Vagina (tissue), 2 donors: Measurements from ENCODE around the gene COPA.

Experiments
- POLR2A ChIP-seq, 2 donors: fragments of 450-650 bp; IDR thresholded peaks; one replicate each; pipeline ENCODE4 v1.6.1; 2017; ENCODE audit warnings: antibody characterized with exemption in 2 of 2, mild to moderate bottlenecking in 2 of 2, moderate library complexity in 2 of 2
- TF ChIP-seq, protein P1 (sequence below), 3 experiments: fragments of 450-650 bp in 2 of 3; fragments of 200-600 bp in 1 of 3; sonication (generic) in 1 of 3; IDR thresholded peaks; one replicate each; pipeline ENCODE4 v1.5.1; 2017 to 2019; ENCODE audit warnings: antibody characterized with exemption in 3 of 3, mild to moderate bottlenecking in 2 of 3, moderate library complexity in 2 of 3

- TF ChIP-seq POLR2A (IDR thresholded peaks at IDR 0.05), result no peak
- TF ChIP-seq, protein P1, sequence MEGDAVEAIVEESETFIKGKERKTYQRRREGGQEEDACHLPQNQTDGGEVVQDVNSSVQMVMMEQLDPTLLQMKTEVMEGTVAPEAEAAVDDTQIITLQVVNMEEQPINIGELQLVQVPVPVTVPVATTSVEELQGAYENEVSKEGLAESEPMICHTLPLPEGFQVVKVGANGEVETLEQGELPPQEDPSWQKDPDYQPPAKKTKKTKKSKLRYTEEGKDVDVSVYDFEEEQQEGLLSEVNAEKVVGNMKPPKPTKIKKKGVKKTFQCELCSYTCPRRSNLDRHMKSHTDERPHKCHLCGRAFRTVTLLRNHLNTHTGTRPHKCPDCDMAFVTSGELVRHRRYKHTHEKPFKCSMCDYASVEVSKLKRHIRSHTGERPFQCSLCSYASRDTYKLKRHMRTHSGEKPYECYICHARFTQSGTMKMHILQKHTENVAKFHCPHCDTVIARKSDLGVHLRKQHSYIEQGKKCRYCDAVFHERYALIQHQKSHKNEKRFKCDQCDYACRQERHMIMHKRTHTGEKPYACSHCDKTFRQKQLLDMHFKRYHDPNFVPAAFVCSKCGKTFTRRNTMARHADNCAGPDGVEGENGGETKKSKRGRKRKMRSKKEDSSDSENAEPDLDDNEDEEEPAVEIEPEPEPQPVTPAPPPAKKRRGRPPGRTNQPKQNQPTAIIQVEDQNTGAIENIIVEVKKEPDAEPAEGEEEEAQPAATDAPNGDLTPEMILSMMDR (IDR thresholded peaks at IDR 0.05), result no peak
Observed at GRCh38 chr1:160255781-160256300, 87.2 kb downstream of the COPA start.
